Lung (tissue), 12 donors: ENCODE data around the gene POLDIP2. TPM values are rescaled to one million over a fixed set of nuclear protein-coding genes. Genes with fewer than 3 reads are reported as not detected.

ENCODE experiments used
- ATAC-seq: fragments of 200-7000 bp; cut with Tn5 transposase; one replicate; pipeline ENCODE4 v1.9.1; 2020; ENCODE audit warnings: moderate number of reproducible peaks; ENCODE audit not compliant: insufficient read depth, low FRiP score
- DNase-seq, 3 donors: peaks; one replicate each; pipeline ENCODE4 v3.0.0-alpha.2; 2013 to 2017
- H3K27ac ChIP-seq, 2 donors: one replicate each; pipeline ENCODE4 v1.5.1; 2013; ENCODE audit warnings: mild to moderate bottlenecking in 2 of 2, moderate library complexity in 2 of 2, control low read depth in 1 of 2, inconsistent platforms in 1 of 2, low read depth in 1 of 2, low read length in 1 of 2
- H3K27me3 ChIP-seq, 3 donors: one replicate each; pipeline ENCODE4 v1.5.1; 2013; ENCODE audit warnings: low read length in 2 of 3; ENCODE audit not compliant: control insufficient read depth in 3 of 3, insufficient read depth in 3 of 3
- H3K36me3 ChIP-seq, 4 donors: one replicate each; pipeline ENCODE4 v1.5.1; 2013; ENCODE audit warnings: low read length in 4 of 4, mild to moderate bottlenecking in 1 of 4, moderate library complexity in 1 of 4; ENCODE audit not compliant: control insufficient read depth in 4 of 4, insufficient read depth in 4 of 4
- H3K4me1 ChIP-seq, 5 donors: one replicate each; pipeline ENCODE4 v1.5.1; 2013; ENCODE audit warnings: low read length in 5 of 5, mild to moderate bottlenecking in 2 of 5, moderate library complexity in 1 of 5; ENCODE audit not compliant: control insufficient read depth in 5 of 5, insufficient read depth in 5 of 5
- H3K4me3 ChIP-seq: one replicate; pipeline ENCODE4 v1.5.1; 2013; ENCODE audit warnings: mild to moderate bottlenecking, control low read depth, moderate library complexity
- H3K9ac ChIP-seq, 2 donors: one replicate each; pipeline ENCODE4 v1.5.1; 2013; ENCODE audit warnings: low read length in 2 of 2, control low read depth in 1 of 2; ENCODE audit not compliant: insufficient read depth in 1 of 2
- H3K9me3 ChIP-seq, 4 donors: one replicate each; pipeline ENCODE4 v1.5.1; 2013; ENCODE audit warnings: low read length in 3 of 4, mild to moderate bottlenecking in 1 of 4, moderate library complexity in 1 of 4; ENCODE audit not compliant: control insufficient read depth in 4 of 4, insufficient read depth in 3 of 4
- CTCF ChIP-seq: IDR thresholded peaks from 2 replicates; pipeline ENCODE4 v1.5.1; 2012; ENCODE audit warnings: mild to moderate bottlenecking; ENCODE audit errors: control extremely low read depth, extremely low read depth
- WGBS, 2 donors: extraction: QIAGEN DNeasy Blood & Tissue Kit; methylation state at CpG; one replicate each; pipeline ENCODE4 v1.1.7; 2013; 5-methylcytosine and 5-hydroxymethylcytosine counted together
- polyA plus RNA-seq, 2 donors: library from polyadenylated mRNA; stranded (reverse); fragments of 200-250 nt; gene quantifications; one replicate each; pipeline ENCODE4 v1.2.1, GENCODE V29; 2013
- total RNA-seq, 2 donors: library from RNA; depleted of rRNA in 1 of 2; stranded (reverse); fragments of >200 nt in 1 of 2; gene quantifications; one replicate each; pipeline ENCODE4 v1.2.1, GENCODE V29; 2014 to 2021
- donor health status: control.
- donor health status: control.
- donor health status: Bipolar disorder and iron deficiency.
- donor health status: healthy.
- donor health status: DM: yes; HTN: yes; CAD: no.

POLDIP2 gene
- total and polyA plus RNA-seq, 4 donors, result 38.7 to 82.6 (median 62.3) TPM

DNA sequence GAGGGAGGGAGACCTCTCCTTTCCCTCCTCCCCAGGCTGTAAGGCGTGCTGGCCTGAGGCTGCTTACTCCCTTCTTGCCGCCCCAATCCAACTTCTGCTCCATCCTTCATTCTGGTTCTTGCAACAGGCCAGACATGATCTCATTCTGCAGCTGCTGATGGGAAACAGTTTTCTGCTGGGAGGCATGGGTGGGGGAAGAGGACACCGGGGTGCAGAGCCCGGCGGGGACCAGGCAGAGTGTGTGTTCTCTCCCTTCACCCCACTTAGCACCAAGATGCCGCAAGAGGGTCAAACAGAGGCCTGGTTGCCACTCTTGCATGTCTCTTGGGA lies 15.6 kb upstream of the POLDIP2 start:
- H3K4me3 ChIP-seq, result no peak overlapping the region
- no peak for DNase-seq
- WGBS, 2 donors, result 90% methylated on average over 6 of the region's 6 CpGs
- ATAC-seq, result no peak
- no peak for TF ChIP-seq CTCF
- no peaks in the 10 kb centered on the region for H3K36me3 ChIP-seq
- H3K27me3 ChIP-seq, result no peaks in the 10 kb centered on the region
- H3K9ac ChIP-seq, result no peak overlapping the region
- peaks cover 0 to 21% (median 10%) of the 10 kb centered on the region in 5 donors for H3K4me1 ChIP-seq
- H3K9me3 ChIP-seq, result no peaks in the 10 kb centered on the region
- no peak overlapping the region for H3K27ac ChIP-seq

DNA sequence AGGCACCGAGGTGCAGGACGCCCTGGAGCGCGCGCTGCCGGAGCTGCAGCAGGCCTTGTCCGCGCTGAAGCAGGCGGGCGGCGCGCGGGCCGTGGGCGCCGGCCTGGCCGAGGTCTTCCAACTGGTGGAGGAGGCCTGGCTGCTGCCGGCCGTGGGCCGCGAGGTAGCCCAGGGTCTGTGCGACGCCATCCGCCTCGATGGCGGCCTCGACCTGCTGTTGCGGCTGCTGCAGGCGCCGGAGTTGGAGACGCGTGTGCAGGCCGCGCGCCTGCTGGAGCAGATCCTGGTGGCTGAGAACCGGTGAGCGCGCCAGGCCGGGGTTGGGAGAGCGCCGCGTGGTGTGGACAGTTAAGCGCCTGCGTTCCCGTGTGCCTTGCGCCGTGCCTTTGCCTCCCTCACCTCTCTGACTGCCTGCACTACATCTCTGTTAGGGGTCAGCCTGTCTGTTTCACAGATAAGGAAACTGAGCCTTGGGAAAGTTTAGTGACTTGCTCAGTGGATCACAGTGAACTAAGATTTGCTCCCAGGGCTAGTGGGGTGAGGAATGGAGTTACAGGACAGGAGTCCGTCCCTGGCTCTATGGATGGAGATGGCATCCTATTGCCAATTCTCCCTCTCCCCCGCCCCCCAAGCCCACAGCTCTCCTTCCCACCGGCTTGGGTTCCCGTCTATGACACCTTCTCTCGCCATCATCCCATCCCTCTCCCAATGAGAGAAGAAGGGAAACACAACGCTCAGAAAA lies 15.0 kb upstream of the POLDIP2 start:
- Histone ChIP-seq H3K9ac (no peak overlapping the region), H3K36me3 (no peaks in the 10 kb centered on the region), H3K4me3 (peak overlapping the region; percentile 58), H3K9me3 (no peaks in the 10 kb centered on the region), H3K27ac (peak overlapping the region in 1 of 2 donors; percentile 43), H3K4me1 (peaks cover 0 to 21% (median 10%) of the 10 kb centered on the region in 5 donors), H3K27me3 (no peaks in the 10 kb centered on the region)
- DNase-seq (peak in 2 of 3 donors; percentile 14 to 18), ATAC-seq (no peak)
- WGBS, 2 donors, result 10 to 12% methylated on average over 38 to 53 of the region's 53 CpGs
- no peak for TF ChIP-seq CTCF

- Histone ChIP-seq H3K9me3 (no peaks in the 10 kb centered on the region), H3K27me3 (no peaks in the 10 kb centered on the region), H3K9ac (peak within 1 kb of the TSS in 1 of 2 donors; percentile 47), H3K36me3 (no peaks in the 10 kb centered on the region), H3K27ac (peak within 1 kb of the TSS; percentile 43 to 61), H3K4me1 (peaks cover 0 to 21% (median 10%) of the 10 kb centered on the region in 5 donors), H3K4me3 (peak within 1 kb of the TSS; percentile 58)
- whole genome bisulfite sequencing, 2 donors, result 1% methylated on average over 62 to 80 of the region's 80 CpGs
- no peak for TF ChIP-seq CTCF
- ATAC-seq, result peak; percentile 80
- peak; percentile 96 to 97 (median 97) for DNase-seq
Observed at GRCh38 chr17:28371245-28372202, 14.2 kb upstream of the POLDIP2 start, which contains the start of gene SARM1. Gene SARM1 (plus strand): TSS chr17:28371694. CDS start chr17:28372033, 339 bp downstream.
